ENCODE results near the gene IGSF3.
A peak's percentile ranks its signal among the peaks of the same experiment; 100 is the strongest.

IGSF3 gene

DNA sequence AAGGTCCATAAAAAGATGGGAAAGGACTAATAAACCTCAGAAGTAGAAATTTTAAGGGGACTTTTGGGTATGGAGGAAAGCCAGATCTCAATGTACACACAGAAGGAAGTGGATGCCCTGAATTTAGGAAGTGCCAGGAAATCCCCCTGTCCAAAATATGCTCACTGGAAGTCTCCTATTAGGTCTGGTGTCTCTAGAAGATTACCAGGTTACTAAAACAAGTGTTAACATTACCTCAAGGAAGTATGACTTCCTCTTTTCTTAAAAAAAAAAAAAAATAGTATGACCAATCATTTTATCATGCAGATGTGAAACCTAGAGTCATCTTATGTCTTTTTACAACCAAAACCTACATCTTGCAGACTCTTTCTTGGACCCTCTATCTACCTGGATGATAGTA is 127.4 kb downstream of the IGSF3 start:
- no peak for ATAC-seq (ENCODE audit: insufficient read depth, low read depth)
- no peaks in the 10 kb centered on the region for H3K4me1 ChIP-seq (ENCODE audit: insufficient read depth, low read length)
- H4K20me1 ChIP-seq (ENCODE audit: insufficient read depth, low read length) = peaks cover 2% of the 10 kb centered on the region; the same call in 1 of the 2 replicates
- TF ChIP-seq, protein P1, sequence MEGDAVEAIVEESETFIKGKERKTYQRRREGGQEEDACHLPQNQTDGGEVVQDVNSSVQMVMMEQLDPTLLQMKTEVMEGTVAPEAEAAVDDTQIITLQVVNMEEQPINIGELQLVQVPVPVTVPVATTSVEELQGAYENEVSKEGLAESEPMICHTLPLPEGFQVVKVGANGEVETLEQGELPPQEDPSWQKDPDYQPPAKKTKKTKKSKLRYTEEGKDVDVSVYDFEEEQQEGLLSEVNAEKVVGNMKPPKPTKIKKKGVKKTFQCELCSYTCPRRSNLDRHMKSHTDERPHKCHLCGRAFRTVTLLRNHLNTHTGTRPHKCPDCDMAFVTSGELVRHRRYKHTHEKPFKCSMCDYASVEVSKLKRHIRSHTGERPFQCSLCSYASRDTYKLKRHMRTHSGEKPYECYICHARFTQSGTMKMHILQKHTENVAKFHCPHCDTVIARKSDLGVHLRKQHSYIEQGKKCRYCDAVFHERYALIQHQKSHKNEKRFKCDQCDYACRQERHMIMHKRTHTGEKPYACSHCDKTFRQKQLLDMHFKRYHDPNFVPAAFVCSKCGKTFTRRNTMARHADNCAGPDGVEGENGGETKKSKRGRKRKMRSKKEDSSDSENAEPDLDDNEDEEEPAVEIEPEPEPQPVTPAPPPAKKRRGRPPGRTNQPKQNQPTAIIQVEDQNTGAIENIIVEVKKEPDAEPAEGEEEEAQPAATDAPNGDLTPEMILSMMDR (IDR thresholded peaks at IDR 0.05; ENCODE audit: borderline replicate concordance, extremely low read depth, low read length, poor library complexity, severe bottlenecking) = no peak
- no peak for TF ChIP-seq EZH2 (IDR thresholded peaks at IDR 0.05; ENCODE audit: borderline replicate concordance, low read depth, low read length, severe bottlenecking)
- no peak for DNase-seq
- no peak overlapping the region for H3K9ac ChIP-seq (ENCODE audit: low read depth, low read length)
- no peaks in the 10 kb centered on the region for H3K79me2 ChIP-seq (ENCODE audit: insufficient read depth, low read length)
- H3K4me2 ChIP-seq (ENCODE audit: insufficient read depth, low read length) = no peak overlapping the region
- no peak overlapping the region for H2AFZ ChIP-seq (ENCODE audit: low read depth, low read length)
- H3K4me3 ChIP-seq (ENCODE audit: low read depth in 1 of 2, low read length in 2 of 2) = no peak overlapping the region
- H3K9me3 ChIP-seq (ENCODE audit: insufficient read depth, low read length, severe bottlenecking) = no peaks in the 10 kb centered on the region
- no peaks in the 10 kb centered on the region for H3K27me3 ChIP-seq (ENCODE audit: insufficient read depth, low read length, poor library complexity)
- H3K27ac ChIP-seq (ENCODE audit: low read length) = no peak overlapping the region
- H3K36me3 ChIP-seq (ENCODE audit: insufficient read depth, low read length) = peaks cover 85% of the 10 kb centered on the region

DNA sequence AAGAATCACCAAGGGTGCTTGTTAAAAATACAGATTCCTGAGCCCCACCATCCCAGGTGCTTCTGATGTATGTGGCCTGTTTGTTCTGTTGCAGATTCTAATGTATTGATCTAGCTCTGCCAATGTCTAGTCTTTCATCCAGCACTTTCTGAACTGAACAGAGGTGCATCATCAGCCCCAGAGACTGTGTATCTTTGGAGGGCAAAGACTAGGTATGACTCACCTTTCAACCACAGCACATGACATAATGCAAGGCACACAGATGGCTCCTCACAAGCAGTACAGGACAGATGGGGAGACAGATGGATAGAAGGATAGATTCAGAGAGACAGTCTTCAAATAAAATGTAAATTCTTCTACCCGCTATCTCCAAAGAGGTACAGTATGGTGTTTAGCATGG is 129.0 kb downstream of the IGSF3 start:
- H3K79me2 ChIP-seq (ENCODE audit: insufficient read depth, low read length) = no peaks in the 10 kb centered on the region
- no peak overlapping the region for H3K4me3 ChIP-seq (ENCODE audit: low read depth in 1 of 2, low read length in 2 of 2)
- H3K36me3 ChIP-seq (ENCODE audit: insufficient read depth, low read length) = peaks cover 93% of the 10 kb centered on the region
- no peak for TF ChIP-seq EZH2 (IDR thresholded peaks at IDR 0.05; ENCODE audit: borderline replicate concordance, low read depth, low read length, severe bottlenecking)
- TF ChIP-seq, protein P1 (IDR thresholded peaks at IDR 0.05; ENCODE audit: borderline replicate concordance, extremely low read depth, low read length, poor library complexity, severe bottlenecking) = no peak
- no peak overlapping the region for H3K27ac ChIP-seq (ENCODE audit: low read length)
- H3K27me3 ChIP-seq (ENCODE audit: insufficient read depth, low read length, poor library complexity) = no peaks in the 10 kb centered on the region
- H3K9ac ChIP-seq (ENCODE audit: low read depth, low read length) = no peak overlapping the region
- H3K9me3 ChIP-seq (ENCODE audit: insufficient read depth, low read length, severe bottlenecking) = no peaks in the 10 kb centered on the region
- H2AFZ ChIP-seq (ENCODE audit: low read depth, low read length) = no peak overlapping the region
- ATAC-seq (ENCODE audit: insufficient read depth, low read depth) (peak; percentile 58; the same call in 1 of the 3 replicates), DNase-seq (no peak)
- no peaks in the 10 kb centered on the region for H3K4me1 ChIP-seq (ENCODE audit: insufficient read depth, low read length)
- peaks cover 2% of the 10 kb centered on the region; the same call in 1 of the 2 replicates for H4K20me1 ChIP-seq (ENCODE audit: insufficient read depth, low read length)
- H3K4me2 ChIP-seq (ENCODE audit: insufficient read depth, low read length) = no peak overlapping the region

DNA sequence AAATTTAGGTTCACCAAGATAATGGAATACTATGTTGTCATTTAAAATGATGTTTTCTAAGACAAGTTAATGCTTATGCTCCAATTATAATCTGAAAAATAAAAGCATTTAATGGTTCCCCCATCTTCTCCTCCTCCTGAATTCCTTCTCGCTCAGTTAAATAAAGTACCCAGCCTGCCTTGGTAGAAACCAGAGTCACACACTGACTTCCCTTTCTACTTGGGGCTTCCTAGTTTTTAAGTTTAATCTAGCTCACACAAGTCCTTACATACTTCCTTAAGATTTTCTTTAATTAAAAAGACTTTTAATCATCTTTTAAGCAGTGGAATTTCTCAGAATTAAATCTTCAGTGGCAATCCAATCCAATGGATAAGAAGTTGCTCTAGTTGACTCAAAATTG is 129.6 kb downstream of the IGSF3 start:
- H3K27ac ChIP-seq (ENCODE audit: low read length) = no peak overlapping the region
- no peak overlapping the region for H3K4me2 ChIP-seq (ENCODE audit: insufficient read depth, low read length)
- no peaks in the 10 kb centered on the region for H3K27me3 ChIP-seq (ENCODE audit: insufficient read depth, low read length, poor library complexity)
- no peaks in the 10 kb centered on the region for H3K4me1 ChIP-seq (ENCODE audit: insufficient read depth, low read length)
- no peaks in the 10 kb centered on the region for H3K9me3 ChIP-seq (ENCODE audit: insufficient read depth, low read length, severe bottlenecking)
- no peak overlapping the region for H3K9ac ChIP-seq (ENCODE audit: low read depth, low read length)
- no peaks in the 10 kb centered on the region for H4K20me1 ChIP-seq (ENCODE audit: insufficient read depth, low read length)
- no peak for DNase-seq
- ATAC-seq (ENCODE audit: insufficient read depth, low read depth) = no peak
- H2AFZ ChIP-seq (ENCODE audit: low read depth, low read length) = no peak overlapping the region
- H3K36me3 ChIP-seq (ENCODE audit: insufficient read depth, low read length) = peaks cover 93% of the 10 kb centered on the region
- H3K4me3 ChIP-seq (ENCODE audit: low read depth in 1 of 2, low read length in 2 of 2) = no peak overlapping the region
- H3K79me2 ChIP-seq (ENCODE audit: insufficient read depth, low read length) = no peaks in the 10 kb centered on the region
- TF ChIP-seq EZH2 (IDR thresholded peaks at IDR 0.05; ENCODE audit: borderline replicate concordance, low read depth, low read length, severe bottlenecking) = no peak
- TF ChIP-seq, protein P1 (IDR thresholded peaks at IDR 0.05; ENCODE audit: borderline replicate concordance, extremely low read depth, low read length, poor library complexity, severe bottlenecking) = no peak
